Hepatocyte (in vitro differentiated cells): ENCODE measurements around the gene PAIP2B.

Source experiments
- CTCF ChIP-seq: fragments of 200-600 bp; sonication (generic); IDR thresholded peaks from 2 replicates; pipeline ENCODE4 v1.5.1; 2016; ENCODE audit warnings: antibody characterized with exemption, mild to moderate bottlenecking; ENCODE audit not compliant: poor library complexity
- EZH2 ChIP-seq: fragments of 200-600 bp; sonication (generic); IDR thresholded peaks from 2 replicates; pipeline ENCODE4 v1.6.1; 2016; ENCODE audit warnings: antibody characterized with exemption, mild to moderate bottlenecking, borderline replicate concordance

DNA sequence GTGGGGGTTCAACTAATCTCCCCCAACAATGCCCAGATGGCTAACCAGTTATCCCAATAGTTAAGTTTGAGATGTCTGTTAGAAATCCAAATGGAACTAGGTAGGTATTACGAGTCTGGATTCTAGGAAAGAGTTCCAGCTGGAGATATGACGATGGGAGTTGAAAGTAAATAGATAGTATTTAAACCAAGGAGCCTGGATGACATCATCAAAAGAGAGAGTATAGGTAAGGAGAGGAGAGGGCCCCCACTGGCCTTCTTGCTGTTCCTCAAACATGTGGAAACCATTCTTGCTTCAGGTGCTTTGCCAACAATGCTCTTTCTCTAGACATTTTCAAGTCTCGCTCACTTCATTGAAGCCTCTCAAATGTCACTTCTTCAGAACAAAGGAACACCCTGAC lies 26.0 kb upstream of the PAIP2B start:
- TF ChIP-seq EZH2: no peak
- no peak for TF ChIP-seq CTCF
